MM.1S (cell line): Measurements from ENCODE around the gene ADCY10.

Source experiments
- EZH2 ChIP-seq: fragments of 300-600 bp; sonication (generic); optimal IDR thresholded peaks from 2 replicates; pipeline ENCODE3; 2017; ENCODE audit warnings: low read depth, mild to moderate bottlenecking, antibody characterized with exemption, low read length, mixed read lengths
- EZH2phosphoT487 ChIP-seq: fragments of 300-600 bp; sonication (generic); IDR thresholded peaks from 2 replicates; pipeline ENCODE4 v1.6.1; 2018; ENCODE audit warnings: antibody characterized with exemption, low read length
- TF ChIP-seq, protein P1 (sequence below): fragments of 300-600 bp; sonication (generic); IDR thresholded peaks from 2 replicates; pipeline ENCODE4 v1.5.1; 2016; ENCODE audit warnings: antibody characterized with exemption, low read length, mixed read lengths

DNA sequence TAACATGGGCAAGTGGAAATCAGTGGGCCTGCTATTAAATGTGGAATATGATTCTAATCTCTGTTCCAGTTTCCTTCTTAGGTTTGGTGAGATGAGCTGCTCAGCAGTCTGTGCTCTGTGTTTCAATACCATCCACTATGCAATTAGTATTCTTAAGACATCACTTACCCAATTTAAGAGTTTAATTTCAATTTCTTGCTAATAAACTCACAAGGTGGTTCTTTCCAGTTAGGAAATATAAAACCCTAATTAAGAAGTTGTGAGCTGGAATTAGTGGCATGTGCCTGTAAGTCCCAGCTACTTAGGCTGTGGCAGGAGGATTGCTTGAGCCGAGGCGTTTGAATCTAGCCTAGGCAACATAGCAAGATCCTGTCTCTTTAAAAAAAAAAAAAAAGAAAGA is 140.4 kb downstream of the ADCY10 start:
- TF ChIP-seq EZH2 = no peak
- TF ChIP-seq, protein P1, sequence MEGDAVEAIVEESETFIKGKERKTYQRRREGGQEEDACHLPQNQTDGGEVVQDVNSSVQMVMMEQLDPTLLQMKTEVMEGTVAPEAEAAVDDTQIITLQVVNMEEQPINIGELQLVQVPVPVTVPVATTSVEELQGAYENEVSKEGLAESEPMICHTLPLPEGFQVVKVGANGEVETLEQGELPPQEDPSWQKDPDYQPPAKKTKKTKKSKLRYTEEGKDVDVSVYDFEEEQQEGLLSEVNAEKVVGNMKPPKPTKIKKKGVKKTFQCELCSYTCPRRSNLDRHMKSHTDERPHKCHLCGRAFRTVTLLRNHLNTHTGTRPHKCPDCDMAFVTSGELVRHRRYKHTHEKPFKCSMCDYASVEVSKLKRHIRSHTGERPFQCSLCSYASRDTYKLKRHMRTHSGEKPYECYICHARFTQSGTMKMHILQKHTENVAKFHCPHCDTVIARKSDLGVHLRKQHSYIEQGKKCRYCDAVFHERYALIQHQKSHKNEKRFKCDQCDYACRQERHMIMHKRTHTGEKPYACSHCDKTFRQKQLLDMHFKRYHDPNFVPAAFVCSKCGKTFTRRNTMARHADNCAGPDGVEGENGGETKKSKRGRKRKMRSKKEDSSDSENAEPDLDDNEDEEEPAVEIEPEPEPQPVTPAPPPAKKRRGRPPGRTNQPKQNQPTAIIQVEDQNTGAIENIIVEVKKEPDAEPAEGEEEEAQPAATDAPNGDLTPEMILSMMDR = no peak
- no peak for TF ChIP-seq EZH2phosphoT487
